ENCODE measurements around the gene RBM24.
"Not testable (repeated sequence)": the region's sequence is repeated elsewhere in the genome, so short reads cannot be mapped to it uniquely, and the experiment has no call there.

Gene RBM24

DNA sequence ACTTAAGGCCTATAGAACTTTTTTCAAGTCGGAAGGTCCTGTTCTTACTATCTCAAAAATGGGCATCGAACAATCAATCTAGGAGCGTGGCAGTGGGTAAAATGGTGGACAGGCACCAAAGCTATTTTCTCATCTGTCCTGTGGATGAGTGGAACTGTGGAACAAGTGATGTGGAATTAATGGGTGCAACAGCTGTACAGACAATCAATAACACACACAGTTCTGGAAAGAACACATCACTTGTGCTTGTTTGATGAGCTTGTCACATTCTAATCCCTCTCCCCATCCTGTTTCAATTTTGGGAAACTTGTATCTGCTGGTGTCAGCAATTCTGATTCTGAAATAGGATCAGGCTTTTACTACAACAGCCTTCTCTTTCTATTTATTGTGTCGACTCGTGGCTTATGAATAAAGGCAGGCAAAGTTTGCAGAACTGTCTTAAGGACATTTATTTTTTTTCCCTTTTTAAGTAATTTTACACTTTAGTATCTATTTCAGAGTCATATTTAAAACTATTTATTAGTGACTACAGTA lies 11.5 kb downstream of the RBM24 start:
- DNase-seq: no peak

DNA sequence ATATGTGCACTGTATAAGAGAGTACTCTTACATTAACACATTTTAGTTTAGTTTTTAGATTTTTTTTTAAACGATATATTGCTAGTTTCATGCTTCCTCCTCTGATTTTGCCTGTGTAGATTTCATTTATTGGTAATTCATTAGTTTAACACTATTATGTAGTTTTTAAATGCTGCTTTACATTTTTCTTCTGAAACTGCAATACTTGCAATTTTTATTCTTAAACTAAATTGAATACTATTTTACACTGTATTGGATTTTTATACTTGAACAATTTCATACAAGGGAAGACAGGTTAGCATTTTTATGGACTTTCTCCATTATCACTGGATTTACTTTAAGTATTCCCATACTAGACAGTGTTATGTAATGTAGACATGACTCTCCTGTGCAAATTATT lies 12.2 kb downstream of the RBM24 start:
- DNase-seq: no peak

DNA sequence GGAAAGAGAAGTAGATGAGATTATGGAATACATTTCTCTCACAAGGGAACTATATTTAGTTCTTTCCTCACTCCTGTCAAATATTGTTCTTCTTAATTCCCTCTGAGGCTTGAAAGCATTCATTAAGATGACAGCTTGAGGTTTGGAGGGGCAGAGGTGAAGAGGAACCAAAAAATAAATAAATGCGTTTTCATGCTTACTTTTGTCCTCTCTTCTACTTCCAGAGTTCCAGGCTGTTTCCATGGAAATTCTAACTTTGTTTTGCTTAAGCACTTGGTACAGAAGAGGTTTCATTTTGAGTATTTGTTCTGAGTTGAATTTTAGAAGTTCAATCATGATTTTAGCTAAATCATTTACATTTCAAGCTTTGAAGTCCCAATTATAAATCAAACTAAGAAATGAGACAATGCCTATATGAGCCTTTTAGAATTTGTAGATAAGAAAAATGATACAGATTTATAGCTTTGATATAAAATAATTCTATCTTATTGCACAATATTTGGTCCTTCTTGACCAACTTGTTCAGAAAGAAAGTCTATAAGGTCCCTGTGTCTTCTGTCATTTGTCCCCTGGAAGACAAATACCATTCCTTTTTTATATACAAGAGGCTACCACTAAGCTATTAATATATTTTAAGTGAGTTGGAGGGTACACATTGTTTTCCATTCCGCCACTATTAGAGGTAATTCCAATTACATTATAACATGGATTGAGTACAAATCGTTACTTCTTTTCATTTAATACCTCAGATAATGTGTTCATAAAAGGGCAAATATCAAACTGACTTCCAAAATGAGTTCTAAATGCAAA lies 16.3 kb downstream of the RBM24 start:
- DNase-seq: no peak

DNA sequence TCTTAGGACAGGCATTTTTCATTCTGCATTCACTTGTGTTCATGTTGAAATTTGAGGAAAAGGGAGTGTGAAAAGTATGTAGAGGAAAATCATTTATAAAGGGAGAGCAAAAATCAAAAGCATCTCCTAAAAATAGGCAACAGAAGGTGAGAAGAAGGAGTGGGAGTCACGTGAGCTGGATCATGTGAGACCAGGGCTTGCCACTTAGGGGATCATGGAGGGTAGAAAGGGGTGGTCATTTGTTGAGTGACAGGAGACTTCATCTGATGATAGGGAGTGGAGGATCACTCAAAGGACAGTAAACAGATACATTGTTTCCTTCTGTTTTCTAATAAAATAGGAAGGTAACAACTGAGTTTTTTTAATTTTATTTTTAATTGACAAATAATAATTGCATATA lies 17.1 kb downstream of the RBM24 start:
- no peak for DNase-seq

DNA sequence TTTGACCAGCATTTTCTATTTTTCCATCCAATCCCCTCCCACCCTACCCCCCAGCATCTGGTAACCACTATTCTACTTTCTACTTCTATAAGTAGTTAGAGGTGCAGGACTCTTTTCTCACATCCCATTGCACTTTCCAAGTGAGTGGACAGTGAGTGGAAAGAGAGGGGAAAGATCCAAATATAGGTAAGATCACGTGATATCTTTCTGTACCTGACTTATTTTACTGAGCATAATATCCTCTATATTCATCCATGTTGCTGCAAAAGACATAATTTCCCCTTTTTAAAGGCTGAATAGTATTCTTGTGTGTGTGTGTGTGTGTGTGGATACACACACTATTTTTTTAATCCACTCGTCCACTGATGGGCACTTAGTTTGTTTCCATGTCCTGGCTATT lies 18.1 kb downstream of the RBM24 start:
- no peak for DNase-seq

DNA sequence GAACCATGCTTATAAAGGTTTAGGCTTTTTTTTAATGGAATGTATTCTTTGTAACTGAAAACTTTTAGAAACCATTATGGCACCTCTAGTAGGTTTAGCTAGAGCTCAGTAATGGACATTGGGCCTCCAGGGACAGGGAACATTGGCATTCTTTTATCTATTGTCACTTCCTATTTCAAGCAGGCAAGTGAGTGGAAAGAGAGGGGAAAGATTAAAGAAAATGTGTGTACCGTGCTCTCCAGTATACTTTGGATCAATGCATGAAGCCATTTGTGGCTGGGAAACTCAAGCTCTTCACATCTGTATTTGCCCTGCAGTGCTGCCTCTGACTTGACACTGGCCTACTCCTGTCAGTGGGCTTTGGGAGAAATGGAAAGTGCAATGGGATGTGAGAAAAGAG lies 18.6 kb downstream of the RBM24 start:
- DNase-seq: no peak

DNA sequence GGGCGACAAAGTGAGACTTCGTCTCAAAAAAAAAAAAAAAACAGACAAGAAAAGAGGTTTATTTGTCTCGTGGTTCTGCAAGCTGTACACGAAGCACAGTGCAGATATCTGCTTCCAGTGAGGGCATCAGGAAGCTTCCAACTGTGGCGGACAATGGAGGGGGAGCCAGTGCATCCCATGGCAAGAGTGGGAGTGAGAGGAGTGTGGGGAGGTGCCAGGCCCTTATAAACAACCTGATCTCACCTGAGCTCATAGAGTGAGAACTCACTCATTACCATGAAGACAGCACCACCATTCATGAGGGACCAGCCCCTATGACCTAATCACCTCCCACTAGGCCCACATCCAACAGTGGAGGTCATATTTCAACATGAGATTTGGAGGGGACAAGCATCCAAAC lies 19.5 kb downstream of the RBM24 start:
- no peak for DNase-seq

DNA sequence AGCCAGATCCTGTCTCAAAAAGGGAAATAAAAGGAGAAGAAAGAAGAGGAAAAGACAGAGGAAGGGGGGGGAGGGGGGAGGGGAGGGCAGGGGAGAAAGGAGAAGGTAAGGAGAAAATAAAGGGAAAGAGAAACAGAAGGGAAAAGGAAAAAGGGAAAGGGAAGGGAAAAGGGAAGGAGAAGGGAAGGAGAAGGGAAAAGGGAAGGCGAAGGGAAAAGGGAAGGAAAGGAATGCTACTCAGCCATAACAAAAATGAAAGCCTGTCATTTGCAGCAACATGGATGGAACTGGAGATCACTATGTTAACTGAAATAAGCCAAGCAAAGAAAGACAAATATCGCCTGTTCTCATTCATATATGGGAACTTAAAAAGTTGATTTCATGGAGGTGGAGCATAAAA lies 22.3 kb downstream of the RBM24 start:
- DNase-seq: no peak

DNA sequence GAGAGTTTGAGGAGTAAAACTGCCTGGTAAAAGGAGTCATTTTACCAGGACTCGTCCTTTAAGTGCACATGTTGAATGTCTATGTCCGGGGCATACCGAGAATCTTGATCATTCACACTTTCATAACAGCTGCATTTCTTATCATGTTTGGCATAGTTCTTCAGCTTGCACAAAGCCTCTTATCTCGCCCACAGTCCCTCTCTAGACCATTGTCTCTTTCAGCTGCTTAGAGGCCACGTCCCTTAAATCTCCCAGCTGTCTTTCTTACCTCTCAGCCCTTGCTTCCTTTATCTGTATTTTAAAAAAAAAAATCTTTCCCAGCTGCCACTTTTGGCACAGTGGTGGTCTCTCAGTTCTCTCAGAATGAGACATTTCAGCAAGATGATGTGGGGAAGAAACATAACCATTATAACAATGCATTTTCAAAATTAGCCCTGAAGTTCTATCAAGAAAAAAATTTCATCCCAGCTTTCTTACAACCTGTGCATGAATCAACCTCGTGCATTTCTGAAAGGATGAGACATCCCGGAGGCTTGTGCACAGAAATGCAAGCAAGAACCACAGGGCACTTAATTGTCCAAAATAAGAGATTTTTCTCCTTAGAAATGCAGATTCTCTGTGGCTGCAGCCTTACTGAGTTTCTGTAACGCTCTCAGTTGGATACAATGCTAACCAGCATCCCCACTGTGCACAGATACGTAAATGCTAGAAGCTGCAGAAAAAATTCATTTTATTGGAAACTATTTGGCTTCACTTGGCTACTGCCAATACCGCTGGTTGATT lies 24.2 kb downstream of the RBM24 start:
- no peak for DNase-seq

DNA sequence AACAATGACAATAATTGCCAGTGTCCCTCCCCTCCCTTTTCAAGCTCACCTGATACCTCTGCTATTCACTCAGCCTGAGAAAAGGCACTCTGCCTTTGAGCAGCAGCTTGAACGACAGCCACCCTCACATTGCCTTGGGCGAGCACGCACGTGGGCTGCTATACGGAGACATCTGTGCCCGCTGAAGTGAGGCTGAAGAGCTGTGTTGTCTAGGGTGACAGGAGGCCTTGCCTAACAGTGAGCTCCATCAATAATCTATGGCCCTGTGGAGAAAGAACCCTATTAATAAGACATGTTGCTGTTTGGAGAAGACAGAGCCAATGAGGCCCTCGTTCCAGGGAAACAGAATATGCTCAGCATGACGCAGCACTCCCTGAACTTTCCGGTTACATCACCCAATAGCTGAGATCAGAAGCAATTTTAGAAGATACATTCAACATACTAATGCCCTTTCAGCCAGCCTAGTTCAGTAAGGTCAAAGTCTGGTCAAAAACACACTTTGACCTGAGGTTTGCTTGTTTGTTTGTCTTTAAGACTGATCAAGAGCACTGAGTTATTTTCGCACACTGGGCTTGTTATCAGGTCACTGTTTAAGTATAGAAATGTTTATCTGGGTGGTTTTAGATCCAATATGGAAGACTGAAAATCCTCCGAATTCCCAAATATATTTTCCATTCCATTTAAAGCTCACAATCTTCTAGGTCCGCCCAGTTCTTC lies 30.6 kb downstream of the RBM24 start:
- no peak for DNase-seq

DNA sequence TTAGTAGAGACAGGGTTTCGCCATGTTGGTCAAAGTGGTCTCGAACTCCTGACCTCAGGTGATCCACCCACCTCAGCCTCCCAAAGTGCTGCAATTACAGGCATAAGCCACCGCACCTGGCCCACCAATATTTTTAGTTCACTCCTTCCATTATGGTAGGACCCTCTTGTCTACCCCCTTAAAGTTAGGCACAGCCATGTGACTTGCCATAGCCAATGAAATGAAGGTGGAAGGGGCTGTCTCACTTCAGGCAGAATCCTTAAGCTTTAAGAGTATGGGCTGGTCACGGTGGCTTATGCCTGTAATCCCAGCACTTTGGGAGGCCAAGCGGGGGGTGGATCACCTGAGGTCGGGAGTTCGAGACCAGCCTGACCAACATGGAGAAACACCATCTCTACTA lies 32.1 kb downstream of the RBM24 start:
- DNase-seq: not testable (repeated sequence)

DNA sequence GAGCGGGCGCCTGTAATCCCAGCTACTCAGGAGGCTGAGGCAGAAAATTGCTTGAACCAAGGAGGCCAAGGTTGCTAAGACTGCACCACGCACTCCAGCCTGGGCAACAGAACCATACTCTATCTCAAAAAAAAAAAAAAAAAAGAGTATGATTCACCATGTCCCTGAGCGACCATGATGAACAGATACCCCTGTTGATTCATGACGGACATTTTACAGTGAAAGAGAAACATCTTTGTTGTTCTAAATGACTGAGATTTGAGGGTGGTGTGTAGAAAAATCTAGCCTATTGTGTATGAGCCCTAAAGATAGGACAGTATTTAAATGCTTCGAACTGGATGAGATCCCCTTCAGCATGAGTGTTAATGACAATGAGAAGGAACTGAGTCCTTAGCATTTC lies 32.8 kb downstream of the RBM24 start:
- no peak for DNase-seq

DNA sequence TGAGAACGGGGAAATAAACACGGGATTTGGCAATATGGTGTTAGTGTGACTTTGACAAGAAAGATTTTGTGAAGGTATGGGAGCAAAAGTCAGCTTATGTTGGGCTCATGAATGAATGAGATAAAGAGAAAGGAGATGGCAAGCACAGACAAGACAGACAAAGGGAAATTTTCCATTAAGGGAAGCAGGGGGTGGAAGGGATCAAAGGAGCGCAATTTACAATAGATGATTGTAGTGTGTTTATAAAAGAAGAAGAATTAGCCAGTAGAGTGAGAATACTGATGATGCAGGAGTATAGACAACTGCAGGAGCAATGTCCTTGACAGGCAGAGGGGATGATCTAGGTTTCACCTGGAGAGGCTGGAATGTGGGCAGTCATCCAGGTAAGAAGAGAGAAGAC lies 34.1 kb downstream of the RBM24 start:
- DNase-seq: no peak

DNA sequence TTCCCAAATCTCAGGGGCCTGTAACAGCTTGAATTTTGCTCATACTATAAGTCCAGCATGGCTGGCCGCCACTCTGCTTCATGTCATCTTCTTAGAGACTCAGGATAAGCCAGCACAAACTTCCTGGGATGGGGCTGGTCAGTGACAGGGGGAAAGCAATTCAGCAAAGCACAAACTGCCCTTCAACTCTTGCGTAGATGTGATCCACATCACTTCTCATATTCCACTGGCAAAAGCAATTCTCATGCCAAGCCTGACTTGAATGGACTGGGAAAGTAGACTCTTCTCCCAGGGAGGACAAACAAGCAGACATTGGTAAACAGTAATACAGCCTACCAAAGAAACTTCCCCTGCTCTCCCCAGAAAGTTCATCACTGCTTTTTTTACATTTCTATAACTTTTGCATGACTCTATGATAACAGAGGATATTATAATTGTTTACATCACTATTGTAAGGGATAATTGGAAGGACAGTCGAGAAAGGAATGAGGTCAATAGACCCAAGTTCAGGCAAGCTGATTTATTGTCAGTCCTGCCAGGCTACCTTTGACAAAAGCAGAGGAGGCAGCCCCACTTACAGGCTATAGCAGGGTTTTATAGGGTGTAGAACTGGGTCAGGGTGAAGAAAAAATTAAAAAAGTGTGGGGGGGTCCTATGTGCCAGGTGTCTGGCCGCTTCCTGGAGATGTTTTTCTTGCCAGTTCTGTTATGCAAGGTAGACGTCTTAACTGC lies 37.4 kb downstream of the RBM24 start:
- no peak for DNase-seq

DNA sequence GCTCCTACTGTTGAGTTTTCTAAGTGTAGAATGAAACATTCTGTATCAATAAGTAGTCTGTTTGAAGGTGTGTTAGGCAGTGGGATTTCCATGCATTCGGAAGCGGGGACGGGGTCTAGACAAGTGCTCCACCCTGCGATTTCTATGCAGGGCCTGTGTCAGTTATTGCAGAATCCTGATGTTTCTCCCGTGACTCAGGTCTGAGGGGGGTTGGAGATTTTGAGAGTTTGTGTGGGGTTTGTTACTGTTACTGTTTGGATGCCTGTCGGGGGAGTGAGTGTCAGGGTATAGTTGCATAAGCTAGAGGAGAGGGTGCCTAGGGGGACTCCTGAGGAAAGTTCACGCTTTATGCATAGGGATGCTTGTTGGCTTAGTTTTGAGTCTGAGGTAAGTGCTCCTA lies 39.1 kb downstream of the RBM24 start:
- DNase-seq: not testable (repeated sequence)

DNA sequence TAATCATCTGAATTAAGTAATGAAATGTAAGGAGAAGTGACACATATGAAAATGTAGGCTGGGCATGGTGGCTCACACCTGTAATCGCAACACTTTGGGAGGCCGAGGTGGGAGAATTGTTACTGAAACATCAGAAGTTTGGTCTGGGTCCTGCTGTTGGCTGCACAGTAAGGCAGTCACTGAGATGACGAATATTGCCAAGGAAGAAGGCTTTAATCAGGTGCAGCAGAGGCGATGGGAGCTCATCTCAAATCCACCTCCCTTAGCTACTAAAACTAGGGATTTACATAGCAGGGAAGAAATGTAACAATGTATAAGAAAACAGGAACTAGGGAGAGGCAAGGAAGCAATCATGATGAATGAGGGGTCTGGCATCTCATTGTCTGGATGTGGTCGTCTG lies 50.1 kb downstream of the RBM24 start:
- DNase-seq: no peak

DNA sequence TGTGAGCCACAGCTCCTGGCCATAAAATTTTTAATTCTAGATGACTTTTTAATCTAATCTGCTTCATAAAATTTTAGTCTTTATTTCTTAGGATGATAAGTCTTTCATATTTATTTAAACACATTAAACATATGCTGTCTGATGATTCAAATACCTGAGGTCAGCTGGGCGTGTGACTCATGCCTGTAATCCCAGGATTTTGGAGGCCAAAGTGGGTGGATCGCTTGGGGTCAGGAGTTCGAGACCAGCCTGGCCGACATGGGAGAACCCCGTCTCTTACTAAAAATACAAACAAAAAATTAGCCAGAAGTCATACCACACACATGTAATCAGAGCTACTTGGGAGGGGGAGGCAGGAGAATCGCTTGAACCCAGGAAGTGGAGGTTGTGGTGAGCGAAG lies 53.1 kb downstream of the RBM24 start:
- no peak for DNase-seq

DNA sequence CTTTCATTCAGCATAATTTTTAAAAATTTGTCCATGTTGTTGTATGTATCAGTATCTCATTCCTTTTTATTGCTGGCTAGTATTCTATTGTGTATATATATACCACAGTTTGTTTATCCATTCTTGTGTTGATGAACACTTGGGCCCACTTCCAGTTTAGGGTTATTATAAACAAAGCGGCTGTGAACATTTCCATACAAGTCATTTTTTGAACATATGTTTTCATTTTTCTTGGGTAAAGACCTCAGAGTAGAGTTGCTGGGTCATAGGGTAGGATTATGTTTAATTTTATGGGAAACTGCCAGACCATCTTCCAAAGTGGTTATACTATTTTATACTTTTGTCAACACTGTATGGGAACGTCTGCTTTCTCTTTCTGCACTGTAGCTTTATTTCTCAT lies 55.3 kb downstream of the RBM24 start:
- no peak for DNase-seq

DNA sequence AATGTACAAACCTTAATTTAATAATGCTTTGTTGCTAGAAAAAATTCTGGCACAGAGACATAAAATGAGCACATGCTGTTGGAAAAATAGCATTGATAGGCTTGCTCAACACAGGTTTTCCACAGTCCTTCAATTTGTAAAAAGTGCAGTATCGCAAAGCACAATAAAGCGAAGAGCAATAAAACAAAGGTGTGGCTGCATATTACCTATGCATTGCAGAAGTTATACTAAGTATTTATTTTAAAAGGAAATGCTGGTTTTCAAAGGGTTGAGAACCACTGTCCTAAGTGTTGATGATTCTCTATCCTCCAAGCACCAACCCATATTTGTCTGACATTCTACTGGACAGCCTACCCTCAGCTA lies 58.1 kb downstream of the RBM24 start:
- DNase-seq: no peak

DNA sequence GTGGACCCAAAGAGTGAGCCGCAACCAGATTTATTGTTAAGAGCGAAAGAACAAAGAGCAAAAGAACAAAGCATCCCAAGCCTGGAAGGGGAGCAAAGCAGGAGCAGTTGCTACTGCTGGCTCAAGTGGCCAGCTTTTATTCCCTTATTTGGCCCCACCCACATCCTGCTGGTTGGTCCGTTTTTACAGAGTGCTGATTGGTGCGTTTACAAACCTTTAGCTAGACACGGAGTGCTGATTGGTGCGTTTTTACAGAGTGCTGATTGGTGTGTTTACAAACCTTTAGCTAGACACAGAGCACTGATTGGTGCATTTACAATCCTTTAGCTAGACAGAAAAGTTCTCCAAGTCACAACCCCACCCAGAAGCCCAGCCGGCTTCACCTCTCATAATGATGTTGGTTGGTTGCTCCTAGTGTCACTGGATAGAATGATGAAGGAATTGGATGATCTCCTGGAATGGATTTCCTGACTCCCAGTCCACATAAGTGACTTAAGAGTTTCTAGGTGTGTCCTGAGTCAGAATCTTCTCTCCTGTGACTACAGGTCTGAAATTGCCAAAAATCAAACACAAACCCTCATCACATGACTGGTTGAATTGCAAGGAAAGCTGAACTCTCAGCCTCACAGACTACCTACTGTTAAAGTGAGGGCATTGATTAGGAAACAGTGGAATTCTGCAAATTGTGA lies 60.1 kb downstream of the RBM24 start:
- DNase-seq: no peak

DNA sequence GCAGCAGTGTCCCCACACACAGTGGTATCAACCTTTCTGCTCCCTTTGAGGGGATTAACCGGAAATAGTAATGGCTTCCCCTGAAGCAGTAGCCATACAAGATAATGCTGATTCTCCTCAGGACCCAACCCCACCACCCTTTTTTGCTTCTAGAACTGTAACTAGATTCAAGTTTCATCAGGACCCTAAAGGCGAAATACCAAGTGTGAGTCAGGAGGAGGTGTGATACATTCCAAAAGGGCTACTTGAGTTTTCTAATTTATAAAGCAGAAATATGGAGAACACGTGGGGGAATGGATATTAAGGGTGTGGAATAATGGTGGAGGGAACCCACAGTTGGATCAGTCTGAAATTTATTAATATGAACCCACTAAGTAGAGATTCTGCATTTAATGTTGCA lies 60.7 kb downstream of the RBM24 start:
- DNase-seq: no peak

DNA sequence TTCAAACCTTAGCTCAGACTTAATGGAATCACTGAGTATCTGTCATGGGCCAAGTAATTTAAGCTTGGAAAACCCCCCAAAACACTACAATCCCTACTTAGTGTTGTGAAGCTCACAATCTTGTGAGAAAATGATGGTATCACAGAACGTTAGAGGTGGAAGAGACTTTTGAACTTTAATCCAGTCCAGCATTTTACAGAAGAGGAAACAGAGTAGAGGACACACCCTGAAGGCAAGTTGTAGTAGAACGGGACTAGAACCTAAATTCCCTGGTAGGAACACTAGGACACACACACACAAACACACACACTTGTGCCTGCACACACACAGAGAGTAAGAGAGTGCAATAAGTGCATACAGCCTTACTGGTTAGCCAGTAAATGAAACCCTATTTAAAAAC lies 62.1 kb downstream of the RBM24 start:
- no peak for DNase-seq
